Measurements from ENCODE around the gene ATP4B. TPM values are rescaled to one million over a fixed set of nuclear protein-coding genes. Genes with fewer than 3 reads are reported as not detected.

ATP4B gene
- total RNA-seq, 1 experiment from 2014 or later: not detected

DNA sequence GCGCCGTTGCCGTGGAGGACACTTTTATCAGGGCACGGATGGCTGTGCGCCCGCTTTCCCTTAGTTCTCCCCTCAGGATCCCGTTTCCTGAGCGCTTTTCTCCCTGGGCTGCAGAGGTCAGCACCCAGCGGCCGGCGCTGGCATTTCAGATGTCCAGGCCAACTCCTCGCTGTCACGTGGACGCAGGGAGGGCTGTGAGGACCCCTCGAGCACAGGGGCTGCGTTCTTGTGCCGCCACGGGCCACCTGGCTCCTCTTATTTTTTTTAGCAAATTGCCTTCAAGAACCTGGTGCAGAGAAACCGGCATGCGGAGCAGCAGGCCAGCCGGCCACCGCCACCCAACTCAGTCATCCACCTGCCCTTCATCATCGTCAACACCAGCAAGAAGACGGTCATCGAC is 22.3 kb downstream of the ATP4B start:
- no peak overlapping the region for H3T11ph ChIP-seq (ENCODE audit: low read length)
- H3K79me1 ChIP-seq (ENCODE audit: insufficient read depth, low read depth, low read length, poor library complexity, severe bottlenecking): no peaks in the 10 kb centered on the region
- H3K79me2 ChIP-seq (ENCODE audit: insufficient read depth, low read length): no peaks in the 10 kb centered on the region
- H3K4me1 ChIP-seq (ENCODE audit: insufficient read depth, low read length): no peaks in the 10 kb centered on the region
- no peak overlapping the region for H3K4me2 ChIP-seq (ENCODE audit: insufficient read depth, insufficient read length, low read length)
- peaks cover 0 to 12% of the 10 kb centered on the region in 2 experiments; a peak in 2 of 5 replicates for H3K9me3 Mint-ChIP-seq
- no peaks in the 10 kb centered on the region for H3K23me2 ChIP-seq (ENCODE audit: insufficient read length, low read depth, low read length, poor library complexity, severe bottlenecking)
- no CpG with 5 or more reads among the region's 25 CpGs for WGBS (ENCODE audit: extremely low coverage, insufficient read length, low lambda C conversion rate)
- no peak for DNase-seq
- H2BK120ac ChIP-seq (ENCODE audit: low read depth, low read length, poor library complexity, severe bottlenecking): no peak overlapping the region
- TF ChIP-seq, protein P1, sequence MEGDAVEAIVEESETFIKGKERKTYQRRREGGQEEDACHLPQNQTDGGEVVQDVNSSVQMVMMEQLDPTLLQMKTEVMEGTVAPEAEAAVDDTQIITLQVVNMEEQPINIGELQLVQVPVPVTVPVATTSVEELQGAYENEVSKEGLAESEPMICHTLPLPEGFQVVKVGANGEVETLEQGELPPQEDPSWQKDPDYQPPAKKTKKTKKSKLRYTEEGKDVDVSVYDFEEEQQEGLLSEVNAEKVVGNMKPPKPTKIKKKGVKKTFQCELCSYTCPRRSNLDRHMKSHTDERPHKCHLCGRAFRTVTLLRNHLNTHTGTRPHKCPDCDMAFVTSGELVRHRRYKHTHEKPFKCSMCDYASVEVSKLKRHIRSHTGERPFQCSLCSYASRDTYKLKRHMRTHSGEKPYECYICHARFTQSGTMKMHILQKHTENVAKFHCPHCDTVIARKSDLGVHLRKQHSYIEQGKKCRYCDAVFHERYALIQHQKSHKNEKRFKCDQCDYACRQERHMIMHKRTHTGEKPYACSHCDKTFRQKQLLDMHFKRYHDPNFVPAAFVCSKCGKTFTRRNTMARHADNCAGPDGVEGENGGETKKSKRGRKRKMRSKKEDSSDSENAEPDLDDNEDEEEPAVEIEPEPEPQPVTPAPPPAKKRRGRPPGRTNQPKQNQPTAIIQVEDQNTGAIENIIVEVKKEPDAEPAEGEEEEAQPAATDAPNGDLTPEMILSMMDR (conservative IDR thresholded peaks at IDR 0.05): no peak
- no peaks in the 10 kb centered on the region for H3K4me1 Mint-ChIP-seq
- no peak overlapping the region for H3K56ac ChIP-seq (ENCODE audit: insufficient read length, low read depth, low read length)
- peaks cover 62 to 91% (median 88%) of the 10 kb centered on the region in 3 experiments; a peak in 6 of 7 replicates for H3K36me3 Mint-ChIP-seq (ENCODE audit: insufficient read depth in 1 of 3, low read depth in 3 of 3)
- H3K27ac ChIP-seq (ENCODE audit: insufficient read length, low read depth, low read length): no peak overlapping the region
- no peaks in the 10 kb centered on the region for H3K27me3 ChIP-seq (ENCODE audit: insufficient read depth, low read length)
- no peak overlapping the region for H2BK12ac ChIP-seq (ENCODE audit: insufficient read length, low read depth, low read length)
- H2BK15ac ChIP-seq (ENCODE audit: low read depth, low read length): no peak overlapping the region
- no peak overlapping the region for H2BK20ac ChIP-seq (ENCODE audit: low read depth, low read length, poor library complexity, severe bottlenecking)
- no peak overlapping the region for H3K9ac ChIP-seq (ENCODE audit: extremely low read depth, insufficient read length, low read length)
- no peak overlapping the region for H4K5ac ChIP-seq (ENCODE audit: insufficient read length, low read depth, low read length)
- H4K20me1 ChIP-seq (ENCODE audit: control insufficient read depth, insufficient read depth, insufficient read length): no peaks in the 10 kb centered on the region
- no peak overlapping the region for H4K8ac ChIP-seq (replicated peaks; ENCODE audit: insufficient read length, low read depth, low read length)
- H3K9me3 ChIP-seq (ENCODE audit: control insufficient read depth, low read depth, low read length): no peaks in the 10 kb centered on the region
- H2BK5ac ChIP-seq (ENCODE audit: insufficient read length, low read length): no peak overlapping the region
- H2AK5ac ChIP-seq (ENCODE audit: insufficient read length, low read length): no peak overlapping the region
- H4K91ac ChIP-seq (ENCODE audit: insufficient read length, low read depth, low read length): no peak overlapping the region
- no peak overlapping the region for H3K18ac ChIP-seq (ENCODE audit: insufficient read length, low read depth, low read length)
- H3K27me3 Mint-ChIP-seq (ENCODE audit: low read depth): no peaks in the 10 kb centered on the region
- no peak overlapping the region for H3K23ac ChIP-seq (ENCODE audit: insufficient read length, low read depth, low read length)
- H3K4me3 Mint-ChIP-seq: no peak overlapping the region
- no peak overlapping the region for H2AFZ ChIP-seq (ENCODE audit: low read length)
- no peak overlapping the region for H3K14ac ChIP-seq (ENCODE audit: insufficient read depth, low read length)
- H3K4ac ChIP-seq (ENCODE audit: low read depth, low read length): no peak overlapping the region
- no peak overlapping the region for H3K27ac Mint-ChIP-seq

All from H9 (cell line).